ENCODE results near the gene FMNL2.
"Not testable (repeated sequence)": the region's sequence is repeated elsewhere in the genome, so short reads cannot be mapped to it uniquely, and the experiment has no call there.

Gene FMNL2

DNA sequence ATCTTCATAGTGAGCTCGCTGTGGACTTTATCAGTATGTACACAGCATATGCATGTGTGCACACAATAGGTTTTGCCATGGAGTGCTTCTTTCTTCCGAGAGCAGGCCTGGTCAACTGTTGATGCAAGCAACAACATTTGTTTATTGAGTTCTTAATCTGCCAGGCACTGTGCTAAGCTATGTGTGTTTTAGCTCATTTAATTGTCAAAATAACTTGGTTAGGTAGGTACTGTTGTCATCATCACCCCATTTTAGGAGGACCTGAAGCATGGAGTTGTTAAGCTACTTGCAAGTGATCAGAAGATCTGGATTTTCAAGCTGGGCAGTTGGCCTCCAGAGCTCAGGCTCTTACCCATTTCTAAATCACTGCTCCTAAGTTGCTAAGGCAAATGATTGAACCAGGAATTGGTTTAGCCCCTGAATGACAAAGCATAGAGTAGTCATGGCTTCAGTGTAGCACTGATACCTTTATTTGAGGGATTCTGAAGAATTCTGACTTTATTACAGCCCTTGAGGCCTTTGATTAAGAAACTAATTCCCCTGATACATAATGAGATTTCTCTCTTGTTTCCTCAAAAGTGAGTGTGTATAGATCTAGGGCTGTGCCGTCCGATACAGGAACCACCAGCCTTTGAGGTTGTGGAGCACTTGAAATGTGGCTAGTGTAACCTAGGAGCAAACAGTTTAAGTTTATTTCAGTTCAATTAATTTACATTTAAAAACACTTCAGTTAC is 132.9 kb downstream of the FMNL2 start:
- DNase-seq (ENCODE audit: low read depth in 4 of 4, low spot score in 1 of 4) = no peak

DNA sequence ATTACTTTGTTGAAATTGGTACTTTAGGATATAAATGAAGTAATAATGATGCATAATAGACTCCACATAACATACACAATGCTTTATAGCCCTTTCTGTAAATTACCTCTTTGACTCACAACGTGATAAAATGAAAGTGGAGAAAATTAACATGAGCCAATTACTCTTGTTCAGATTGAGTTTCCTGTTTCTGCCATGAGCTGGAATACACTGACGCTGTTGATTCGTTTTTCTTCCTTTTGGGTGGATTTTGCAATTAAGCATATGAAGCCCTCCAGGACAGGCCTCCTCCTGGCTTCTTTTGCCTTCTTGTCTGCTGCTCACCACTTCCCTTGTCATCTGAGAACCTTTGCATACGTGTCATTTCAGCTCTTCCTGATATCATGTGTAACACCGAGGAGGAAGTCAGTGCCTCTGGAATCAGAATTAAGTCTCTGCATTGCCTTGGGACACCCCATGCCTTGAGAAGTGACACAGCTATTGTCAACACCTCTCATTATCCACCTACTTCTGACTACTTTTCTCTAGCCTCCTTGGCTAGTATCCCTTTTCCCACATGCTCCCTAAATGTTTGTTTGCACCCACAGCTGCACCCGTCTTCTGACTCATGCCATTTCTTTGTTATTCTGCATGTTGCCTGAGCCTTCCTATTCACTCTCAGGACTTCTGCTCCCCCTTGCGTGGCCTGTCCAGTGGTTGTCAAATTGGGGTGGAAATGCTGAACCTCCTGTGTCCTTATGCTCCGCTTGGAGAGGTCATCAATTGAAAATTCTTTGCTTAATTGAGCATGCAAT is 134.1 kb downstream of the FMNL2 start:
- no peak for DNase-seq (ENCODE audit: low read depth in 4 of 4, low spot score in 1 of 4)

- no peak for DNase-seq (ENCODE audit: low read depth in 4 of 4, low spot score in 1 of 4)
Measured at GRCh38 chr2:152470861-152471854, 136.2 kb downstream of the FMNL2 start.

- no peak for DNase-seq (ENCODE audit: low read depth in 4 of 4, low spot score in 1 of 4)
Measured at GRCh38 chr2:152472481-152472887, 137.5 kb downstream of the FMNL2 start.

DNA sequence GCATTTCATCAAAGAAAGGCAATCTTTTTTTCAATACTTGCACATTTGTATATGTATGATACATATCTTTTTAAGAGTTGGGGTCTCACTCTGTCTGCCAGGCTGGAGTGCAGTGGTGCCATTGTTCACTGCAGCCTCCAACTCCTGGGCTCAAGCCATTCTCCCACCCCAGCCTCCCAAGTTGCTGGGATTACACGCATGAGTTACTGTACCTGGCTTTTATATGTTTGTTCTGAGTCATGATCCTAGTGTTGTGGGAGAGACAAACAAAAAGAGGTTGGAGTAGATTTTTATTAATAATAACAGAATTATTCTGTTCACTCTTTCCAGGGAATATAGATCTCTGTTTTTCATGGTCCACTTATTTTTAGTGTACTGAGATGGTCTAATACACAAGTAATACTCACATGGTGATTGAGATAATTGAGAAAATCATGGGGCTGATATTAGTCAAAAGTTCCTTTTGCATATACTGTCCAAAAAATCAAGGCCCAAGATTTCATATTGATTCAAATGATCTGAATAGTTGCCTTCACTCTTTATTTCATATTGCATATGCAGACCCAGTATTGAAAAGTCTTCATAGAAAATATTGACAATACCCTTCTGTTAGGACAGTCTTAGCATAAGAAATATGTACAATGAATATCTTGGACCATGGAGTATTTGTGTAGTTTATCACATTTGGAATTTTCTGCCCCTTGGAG is 138.3 kb downstream of the FMNL2 start:
- no peak for DNase-seq (ENCODE audit: low read depth in 4 of 4, low spot score in 1 of 4)

- not testable (repeated sequence) for DNase-seq (ENCODE audit: low read depth in 4 of 4, low spot score in 1 of 4)
Measured at GRCh38 chr2:152474523-152474922, 139.5 kb downstream of the FMNL2 start.

DNA sequence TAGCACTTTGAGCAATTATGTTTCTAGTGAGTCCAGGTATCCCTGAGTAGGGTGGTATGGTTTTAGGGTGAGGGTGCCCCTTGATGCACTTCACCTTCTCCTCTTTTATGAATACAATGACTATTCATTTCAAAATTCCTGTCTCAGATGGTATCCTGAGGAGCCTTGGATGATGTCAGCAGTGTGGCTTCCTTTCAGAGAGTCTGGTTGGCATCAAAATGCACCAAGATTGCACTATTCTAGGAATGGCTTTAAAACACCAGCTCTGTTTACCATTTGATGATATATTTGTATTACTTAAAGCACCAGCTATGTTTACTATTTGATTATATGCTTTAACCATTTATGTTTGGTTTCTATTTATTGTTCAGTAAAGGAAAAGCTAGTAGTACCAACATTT is 141.0 kb downstream of the FMNL2 start:
- DNase-seq (ENCODE audit: low read depth in 4 of 4, low spot score in 1 of 4) = no peak

DNA sequence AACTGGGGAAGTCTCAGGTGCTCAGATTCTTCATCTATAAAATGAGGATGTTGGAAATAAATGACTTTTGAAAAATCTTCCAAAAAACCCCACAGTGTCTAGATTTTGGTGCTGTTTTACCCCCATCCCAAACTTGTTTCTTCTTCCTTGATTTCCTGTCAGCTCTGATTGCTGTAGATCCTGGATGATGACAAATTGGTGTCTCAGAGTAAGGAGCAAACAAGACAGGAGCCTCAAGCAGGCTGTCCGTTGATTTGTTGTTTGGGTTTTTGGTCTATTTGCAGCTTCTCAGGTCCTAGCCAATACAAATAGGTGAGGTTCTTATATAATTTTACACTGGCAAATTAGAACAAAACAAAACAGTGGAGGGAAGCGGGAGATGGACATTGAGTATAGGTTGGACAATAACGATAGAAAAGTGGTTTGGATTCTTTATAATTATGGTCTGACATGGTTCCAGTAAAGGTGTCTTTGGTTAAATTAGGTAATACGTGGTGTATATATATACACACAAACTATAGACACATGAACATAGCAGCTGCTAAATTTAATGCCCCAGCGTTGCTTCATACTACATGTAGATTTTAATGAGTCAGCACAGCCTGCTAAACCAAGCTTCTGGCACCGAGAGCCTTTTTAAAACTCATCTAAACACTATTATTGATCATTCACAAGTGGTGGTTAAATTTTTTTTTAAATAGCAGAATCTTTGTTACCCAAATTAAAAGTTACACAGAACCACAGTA is 142.5 kb downstream of the FMNL2 start:
- no peak for DNase-seq (ENCODE audit: low read depth in 4 of 4, low spot score in 1 of 4)

- DNase-seq (ENCODE audit: low read depth in 4 of 4, low spot score in 1 of 4) = no peak
Measured at GRCh38 chr2:152479282-152479681, 144.3 kb downstream of the FMNL2 start.

DNA sequence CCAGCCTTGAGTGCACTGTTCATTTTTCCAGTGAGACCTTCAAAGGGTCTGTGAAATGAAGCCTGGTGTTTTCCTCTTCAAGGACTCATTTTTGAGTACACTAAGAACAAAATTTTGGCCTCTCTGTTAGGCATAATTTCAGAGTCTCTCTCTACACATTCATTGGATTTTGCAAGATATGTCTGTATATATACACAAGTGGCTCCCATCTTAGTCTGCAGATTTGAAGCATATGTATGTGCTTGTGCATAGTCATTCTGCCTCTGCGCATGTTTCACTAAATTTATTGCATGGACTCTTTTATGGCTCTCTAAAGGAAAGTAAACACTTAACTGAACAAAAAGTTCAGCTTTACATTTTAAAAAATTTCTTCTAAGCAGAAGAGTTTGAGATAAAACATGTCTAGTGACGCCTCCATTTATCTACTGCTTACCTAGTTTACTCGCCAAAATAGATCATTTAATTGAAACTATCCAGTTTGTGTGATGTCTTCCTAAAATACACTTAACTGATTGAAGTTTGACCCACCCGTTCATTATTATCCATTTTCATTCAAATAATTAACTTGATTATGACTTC is 145.9 kb downstream of the FMNL2 start:
- DNase-seq (ENCODE audit: low read depth in 4 of 4, low spot score in 1 of 4) = no peak

DNA sequence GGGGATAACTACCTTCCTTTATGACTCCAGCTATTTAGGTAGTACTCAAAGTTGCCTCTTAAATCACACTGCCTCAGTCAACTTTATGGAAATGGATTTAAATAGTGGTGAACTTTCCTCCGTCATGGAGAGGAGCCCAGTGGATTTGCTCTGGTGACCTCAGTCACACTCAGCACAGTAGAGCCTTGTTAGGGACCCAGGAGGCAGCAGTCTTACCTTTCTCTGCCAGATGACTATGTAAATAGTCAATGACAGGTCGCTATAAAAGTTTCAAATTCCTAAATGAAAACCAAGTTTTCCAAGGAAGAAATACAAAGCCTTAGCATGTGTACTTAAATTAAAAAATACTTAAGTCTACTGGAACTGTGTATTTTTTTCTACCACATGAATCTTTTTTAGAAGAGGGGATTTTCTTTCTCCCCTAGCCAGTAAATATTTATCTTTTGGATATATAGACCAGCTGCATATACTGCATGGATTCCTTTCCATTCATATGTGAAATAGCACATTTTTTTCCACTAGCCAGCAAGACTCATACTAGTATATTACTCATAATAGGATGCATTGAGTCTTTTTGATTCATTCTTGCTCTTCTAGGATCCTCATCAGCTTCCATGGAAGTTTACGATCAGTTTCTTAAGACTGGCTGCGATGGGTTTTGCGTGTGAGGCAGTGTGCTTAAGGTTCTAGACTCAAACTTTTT is 147.1 kb downstream of the FMNL2 start:
- no peak for DNase-seq (ENCODE audit: low read depth in 4 of 4, low spot score in 1 of 4)

GRCh38 chr2:152483276-152484063 is 148.5 kb downstream of the FMNL2 start:
- no peak for DNase-seq (ENCODE audit: low read depth in 4 of 4, low spot score in 1 of 4)

GRCh38 chr2:152485954-152486736 is 151.2 kb downstream of the FMNL2 start:
- DNase-seq (ENCODE audit: low read depth in 4 of 4, low spot score in 1 of 4) = no peak

GRCh38 chr2:152486737-152487400 is 151.9 kb downstream of the FMNL2 start:
- DNase-seq (ENCODE audit: low read depth in 4 of 4, low spot score in 1 of 4) = no peak

GRCh38 chr2:152488075-152488474 is 153.1 kb downstream of the FMNL2 start:
- DNase-seq (ENCODE audit: low read depth in 4 of 4, low spot score in 1 of 4) = no peak

GRCh38 chr2:152489364-152489763 is 154.4 kb downstream of the FMNL2 start:
- no peak for DNase-seq (ENCODE audit: low read depth in 4 of 4, low spot score in 1 of 4)

All from stimulated activated CD4-positive, alpha-beta T cell treated with anti-CD3 and anti-CD28 coated beads, Interleukin-1b, Interleukin-23, amount 100 ng/mL, for 24 hours (primary cell).